GM12878 (cell line): Measurements from ENCODE around the gene TRPM8. TPM values are rescaled to one million over a fixed set of nuclear protein-coding genes. Genes with fewer than 3 reads are reported as not detected.

Experiments
- ATAC-seq: fragments of 200-7000 bp; cut with Tn5 transposase; 3 replicates; pipeline ENCODE4 v1.9.1; 2020; ENCODE audit warnings: mild to moderate bottlenecking, moderate library complexity
- BruUV-seq: library from RNA; stranded (reverse); fragments of 400-500 nt; replicated peaks from 2 replicates; lab custom pipeline; 2021; lab: Mats Ljungman, UMichigan
- CTCF ChIA-PET: fragments of 300-600 bp; sonication (Branson Sonifier 250); formaldehyde crosslinking; extraction: SDS; loops from one replicate; lab custom pipeline; 2021; ENCODE audit warnings: inconsistent platforms; lab: Yijun Ruan, JAX
- POLR2A ChIA-PET: fragments of 350-600 bp; formaldehyde crosslinking; extraction: SDS; loops from one replicate; lab custom pipeline; 2021; ENCODE audit warnings: inconsistent platforms; lab: Charles Lee
- RAD21 ChIA-PET: fragments of 300-600 bp; sonication (Branson Sonifier 250); formaldehyde crosslinking; loops from one replicate; lab custom pipeline; 2023; ENCODE audit warnings: antibody characterized with exemption; ENCODE audit not compliant: unreplicated experiment; lab: Charles Lee
- SMC1A ChIA-PET: fragments of 300-600 bp; sonication (Branson Sonifier 250); formaldehyde crosslinking; loops from one replicate; lab custom pipeline; 2023; ENCODE audit not compliant: unreplicated experiment, uncharacterized antibody; lab: Charles Lee
- DNase-seq: peaks from one replicate; pipeline ENCODE4 v3.0.0-alpha.2; 2011; ENCODE audit warnings: low read depth, low spot score
- FAIRE-seq: peaks from 3 replicates; lab custom pipeline; 2011; peaks lifted over from hg19 to GRCh38; lab: Jason Lieb, UNC
- H2AFZ ChIP-seq: 2 replicates; pipeline ENCODE4 v1.6.0; 2011; ENCODE audit warnings: low read depth, low read length, control low read depth; ENCODE audit not compliant: control insufficient read depth
- H3K27ac ChIP-seq: 2 replicates; pipeline ENCODE4 v1.5.1; 2011; ENCODE audit warnings: control low read depth; ENCODE audit not compliant: control insufficient read depth, insufficient read depth
- H3K27me3 ChIP-seq, 2 experiments: replicated peaks in 1 of 2; 2 replicates each; pipeline versions ENCODE4 v1.6.0 to v1.6.1; 2011; ENCODE audit warnings: low read length in 1 of 2; ENCODE audit not compliant: control insufficient read depth in 2 of 2, insufficient read depth in 2 of 2
- H3K36me3 ChIP-seq, 2 experiments: 2 replicates each; pipeline ENCODE4 v1.5.1; 2011; ENCODE audit warnings: low read length in 1 of 2; ENCODE audit not compliant: control insufficient read depth in 2 of 2, insufficient read depth in 2 of 2
- H3K4me1 ChIP-seq: 2 replicates; pipeline ENCODE4 v1.6.1; 2011; ENCODE audit warnings: mild to moderate bottlenecking, low read length, moderate library complexity, mixed read lengths; ENCODE audit not compliant: control insufficient read depth, insufficient read depth
- H3K4me2 ChIP-seq: 2 replicates; pipeline ENCODE4 v1.6.0; 2011; ENCODE audit warnings: control low read depth; ENCODE audit not compliant: control insufficient read depth, insufficient read depth
- H3K4me3 ChIP-seq: fragments of 200-600 bp; sonication (generic); 2 replicates; pipeline ENCODE4 v1.5.1; 2016
- H3K79me2 ChIP-seq: 2 replicates; pipeline ENCODE4 v1.6.0; 2011; ENCODE audit warnings: low read length; ENCODE audit not compliant: control insufficient read depth, insufficient read depth
- H3K9ac ChIP-seq: 2 replicates; pipeline ENCODE4 v1.8.0; 2011; ENCODE audit warnings: low read length, control low read depth, mixed read lengths; ENCODE audit not compliant: control insufficient read depth, insufficient read depth
- H3K9me3 ChIP-seq: replicated peaks from 3 replicates; pipeline ENCODE4 v1.5.1; 2011; ENCODE audit warnings: mild to moderate bottlenecking, low read length; ENCODE audit not compliant: control insufficient read depth, insufficient read depth
- H4K20me1 ChIP-seq: 2 replicates; pipeline ENCODE4 v1.6.0; 2011; ENCODE audit not compliant: control insufficient read depth, insufficient read depth
- FOXM1 ChIP-seq: IDR thresholded peaks from 2 replicates; pipeline ENCODE4 v1.6.1; 2012; ENCODE audit warnings: low read depth, mild to moderate bottlenecking, inconsistent platforms, low read length, moderate library complexity
- KDM1A ChIP-seq: fragments of 200-600 bp; sonication (generic); IDR thresholded peaks from 2 replicates; pipeline ENCODE4 v1.6.1; 2016; ENCODE audit warnings: borderline replicate concordance
- NFYA ChIP-seq: IDR thresholded peaks from 2 replicates; pipeline ENCODE4 v1.6.1; 2011; ENCODE audit warnings: low read depth, mild to moderate bottlenecking, low read length, improper control_type of control experiment, borderline replicate concordance
- RUNX3 ChIP-seq: IDR thresholded peaks from 2 replicates; pipeline ENCODE4 v1.6.1; 2012; ENCODE audit warnings: low read length, inconsistent platforms
- SIN3A ChIP-seq: IDR thresholded peaks from 2 replicates; pipeline ENCODE4 v1.6.1; 2012; ENCODE audit warnings: low read depth, low read length, improper control_type of control experiment
- SIX5 ChIP-seq: IDR thresholded peaks from 2 replicates; pipeline ENCODE4 v1.6.1; 2011; ENCODE audit warnings: mild to moderate bottlenecking, low read depth, low read length, moderate library complexity; ENCODE audit not compliant: severe bottlenecking
- SMARCA5 ChIP-seq: fragments of 450-650 bp; IDR thresholded peaks from 2 replicates; pipeline ENCODE4 v1.6.1; 2017; ENCODE audit warnings: mild to moderate bottlenecking
- TBL1XR1 ChIP-seq: IDR thresholded peaks from 2 replicates; pipeline ENCODE4 v1.6.1; 2012; ENCODE audit warnings: low read depth, low read length, improper control_type of control experiment
- TCF7 ChIP-seq: IDR thresholded peaks from 2 replicates; pipeline ENCODE4 v1.6.1; 2014; ENCODE audit warnings: antibody characterized with exemption, borderline replicate concordance
- WGBS: methylation state at CpG from one replicate; pipeline ENCODE4 v1.1.6; 2016; ENCODE audit warnings: low lambda C conversion rate; ENCODE audit not compliant: insufficient replicate concordance, insufficient coverage; ENCODE audit errors: missing lambda C conversion rate; 5-methylcytosine and 5-hydroxymethylcytosine counted together
- in situ Hi-C: fragments of 300-500 bp; cut with MboI; formaldehyde crosslinking; loops from 9 replicates; pipeline ENCODE4 v1.14.3; 2018; ENCODE audit warnings: mixed read lengths
- intact Hi-C: fragments of 100-400 bp; cut with micrococcal nuclease; formaldehyde crosslinking; loops from one replicate; pipeline ENCODE4 v1.14.2; 2022; ENCODE audit not compliant: unreplicated experiment
- polyA plus RNA-seq, 11 experiments: library from polyadenylated mRNA; depleted of rRNA in 4 of 11; unstranded in 6 of 11; stranded (reverse) in 5 of 11; fragments of >200 nt; fragmentation: Nextera tagmentation in 4 of 11; fragmentation: Illumina TruSeq in 1 of 11; extraction: Ambion mirVana in 4 of 11; extraction: Trizol in 1 of 11; gene quantifications; 1 replicate in 1 of 11; 2 replicates in 10 of 11; pipeline versions ENCODE4 v1.2.1 to v1.2.3, GENCODE V29; 2011 to 2016; ENCODE audit warnings: inconsistent platforms in 2 of 11, missing spikeins in 2 of 11, low read depth in 1 of 11
- total RNA-seq, 4 experiments: library from RNA; depleted of rRNA in 3 of 4; stranded (reverse); fragments of >200 nt in 3 of 4; fragmentation: Illumina TruSeq in 1 of 4; extraction: Trizol in 1 of 4; gene quantifications; 2 replicates each; pipeline versions ENCODE4 v1.2.1 to v1.2.3, GENCODE V29; 2013 to 2021
- TF ChIP-seq, protein P1 (sequence below): fragments of 450-650 bp; IDR thresholded peaks from 2 replicates; pipeline ENCODE4 v1.6.1; 2017; ENCODE audit warnings: borderline replicate concordance
- TF ChIP-seq, protein P2 (sequence below): IDR thresholded peaks from 2 replicates; pipeline ENCODE4 v1.6.1; 2012; ENCODE audit warnings: low read depth, low read length, improper control_type of control experiment
- TF ChIP-seq, protein P3 (sequence below): IDR thresholded peaks from 2 replicates; pipeline ENCODE4 v1.6.1; 2011; ENCODE audit warnings: low read depth, mild to moderate bottlenecking, low read length, moderate library complexity, borderline replicate concordance; ENCODE audit errors: extremely low read depth
- TF ChIP-seq, protein P4 (sequence below): fragments of 150-350 bp; IDR thresholded peaks from 2 replicates; pipeline ENCODE4 v1.6.1; 2014; ENCODE audit warnings: mild to moderate bottlenecking, low read depth, low read length
- TF ChIP-seq, protein P5 (sequence below): fragments of 450-650 bp; IDR thresholded peaks from 2 replicates; pipeline ENCODE4 v1.6.1; 2017; ENCODE audit warnings: mild to moderate bottlenecking, low read depth, inconsistent platforms; ENCODE audit not compliant: poor library complexity, severe bottlenecking
- TF ChIP-seq, protein P6 (sequence below): IDR thresholded peaks from 2 replicates; pipeline ENCODE4 v1.6.1; 2012; ENCODE audit warnings: mild to moderate bottlenecking, low read depth, low read length

TRPM8 gene
- total and polyA plus RNA-seq, 10 of the 15 experiments (the other 5 are each of a cell fraction or from before 2014, with no cell fraction given) = 3.9 TPM; not detected in 9

DNA sequence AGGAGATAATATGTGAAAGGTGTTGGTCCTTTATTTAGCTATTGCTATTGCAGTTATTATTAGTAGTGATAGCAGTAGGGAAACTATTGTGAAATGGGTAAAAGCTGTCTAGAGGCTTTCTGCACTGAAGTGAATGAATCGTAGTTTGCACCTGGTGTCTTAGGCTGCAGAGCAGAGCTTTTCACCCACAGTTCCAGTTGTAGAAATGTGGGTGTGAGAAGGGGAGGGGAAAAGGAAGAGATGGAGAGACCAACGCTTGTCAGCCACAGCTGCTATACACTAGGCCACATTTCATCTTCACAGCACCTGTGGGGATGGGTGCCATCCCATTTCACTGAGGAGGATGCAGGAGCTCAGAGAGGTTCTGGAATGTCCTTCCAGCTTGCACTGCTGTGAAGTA is 50.0 kb downstream of the TRPM8 start:
- H3K27me3 ChIP-seq = no peaks in the 10 kb centered on the region; a peak in 1 of 4 replicates
- ChIA-PET POLR2A (interaction anchor here (0.6 to 0.9 kb wide), 2 partner anchors 26 to 52 kb away, joined by 3 read pairs; no protein-coding TSS in a partner anchor), SMC1A (interaction anchor here (0.8 kb wide), 1 partner anchor 14 kb away, joined by 3 read pairs; no protein-coding TSS in a partner anchor), RAD21 (interaction anchor here (0.8 to 1.5 kb wide), 3 partner anchors 23 to 48 kb away, joined by 3 to 6 read pairs (median 3); no protein-coding TSS in a partner anchor), CTCF (interaction anchor here (0.6 to 1.0 kb wide), 3 partner anchors 14 to 1238 kb away, joined by 3 to 5 read pairs (median 3); no protein-coding TSS in a partner anchor)
- ATAC-seq (no peak; the same call in 2 of the 3 replicates), DNase-seq (no peak), FAIRE-seq (no peak)
- no peaks in the 10 kb centered on the region for H3K9me3 ChIP-seq
- BruUV-seq = no TSS peak
- no peak overlapping the region for H3K4me2 ChIP-seq
- H3K9ac ChIP-seq = no peak overlapping the region
- H4K20me1 ChIP-seq = no peaks in the 10 kb centered on the region
- no peak overlapping the region for H3K4me3 ChIP-seq
- no peak overlapping the region for H3K27ac ChIP-seq
- no peaks in the 10 kb centered on the region for H3K36me3 ChIP-seq
- H2AFZ ChIP-seq = no peak overlapping the region
- WGBS = 17% methylated on average over 2 of the region's 2 CpGs
- in situ Hi-C loops (no loop called here), intact Hi-C loops (no loop called here)
- no peaks in the 10 kb centered on the region for H3K4me1 ChIP-seq
- no peaks in the 10 kb centered on the region for H3K79me2 ChIP-seq
- TF ChIP-seq, protein P1, sequence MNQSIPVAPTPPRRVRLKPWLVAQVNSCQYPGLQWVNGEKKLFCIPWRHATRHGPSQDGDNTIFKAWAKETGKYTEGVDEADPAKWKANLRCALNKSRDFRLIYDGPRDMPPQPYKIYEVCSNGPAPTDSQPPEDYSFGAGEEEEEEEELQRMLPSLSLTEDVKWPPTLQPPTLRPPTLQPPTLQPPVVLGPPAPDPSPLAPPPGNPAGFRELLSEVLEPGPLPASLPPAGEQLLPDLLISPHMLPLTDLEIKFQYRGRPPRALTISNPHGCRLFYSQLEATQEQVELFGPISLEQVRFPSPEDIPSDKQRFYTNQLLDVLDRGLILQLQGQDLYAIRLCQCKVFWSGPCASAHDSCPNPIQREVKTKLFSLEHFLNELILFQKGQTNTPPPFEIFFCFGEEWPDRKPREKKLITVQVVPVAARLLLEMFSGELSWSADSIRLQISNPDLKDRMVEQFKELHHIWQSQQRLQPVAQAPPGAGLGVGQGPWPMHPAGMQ = no peak
- TF ChIP-seq, protein P2, sequence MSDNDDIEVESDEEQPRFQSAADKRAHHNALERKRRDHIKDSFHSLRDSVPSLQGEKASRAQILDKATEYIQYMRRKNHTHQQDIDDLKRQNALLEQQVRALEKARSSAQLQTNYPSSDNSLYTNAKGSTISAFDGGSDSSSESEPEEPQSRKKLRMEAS = no peak
- TF ChIP-seq SIN3A = no peak
- TF ChIP-seq, protein P3, sequence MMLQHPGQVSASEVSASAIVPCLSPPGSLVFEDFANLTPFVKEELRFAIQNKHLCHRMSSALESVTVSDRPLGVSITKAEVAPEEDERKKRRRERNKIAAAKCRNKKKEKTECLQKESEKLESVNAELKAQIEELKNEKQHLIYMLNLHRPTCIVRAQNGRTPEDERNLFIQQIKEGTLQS = no peak
- no peak for TF ChIP-seq TCF7
- no peak for TF ChIP-seq SMARCA5
- TF ChIP-seq TBL1XR1 = no peak
- TF ChIP-seq, protein P4, sequence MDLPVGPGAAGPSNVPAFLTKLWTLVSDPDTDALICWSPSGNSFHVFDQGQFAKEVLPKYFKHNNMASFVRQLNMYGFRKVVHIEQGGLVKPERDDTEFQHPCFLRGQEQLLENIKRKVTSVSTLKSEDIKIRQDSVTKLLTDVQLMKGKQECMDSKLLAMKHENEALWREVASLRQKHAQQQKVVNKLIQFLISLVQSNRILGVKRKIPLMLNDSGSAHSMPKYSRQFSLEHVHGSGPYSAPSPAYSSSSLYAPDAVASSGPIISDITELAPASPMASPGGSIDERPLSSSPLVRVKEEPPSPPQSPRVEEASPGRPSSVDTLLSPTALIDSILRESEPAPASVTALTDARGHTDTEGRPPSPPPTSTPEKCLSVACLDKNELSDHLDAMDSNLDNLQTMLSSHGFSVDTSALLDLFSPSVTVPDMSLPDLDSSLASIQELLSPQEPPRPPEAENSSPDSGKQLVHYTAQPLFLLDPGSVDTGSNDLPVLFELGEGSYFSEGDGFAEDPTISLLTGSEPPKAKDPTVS = no peak
- TF ChIP-seq NFYA = no peak
- TF ChIP-seq RUNX3 = no peak
- TF ChIP-seq SIX5 = no peak
- TF ChIP-seq, protein P5, sequence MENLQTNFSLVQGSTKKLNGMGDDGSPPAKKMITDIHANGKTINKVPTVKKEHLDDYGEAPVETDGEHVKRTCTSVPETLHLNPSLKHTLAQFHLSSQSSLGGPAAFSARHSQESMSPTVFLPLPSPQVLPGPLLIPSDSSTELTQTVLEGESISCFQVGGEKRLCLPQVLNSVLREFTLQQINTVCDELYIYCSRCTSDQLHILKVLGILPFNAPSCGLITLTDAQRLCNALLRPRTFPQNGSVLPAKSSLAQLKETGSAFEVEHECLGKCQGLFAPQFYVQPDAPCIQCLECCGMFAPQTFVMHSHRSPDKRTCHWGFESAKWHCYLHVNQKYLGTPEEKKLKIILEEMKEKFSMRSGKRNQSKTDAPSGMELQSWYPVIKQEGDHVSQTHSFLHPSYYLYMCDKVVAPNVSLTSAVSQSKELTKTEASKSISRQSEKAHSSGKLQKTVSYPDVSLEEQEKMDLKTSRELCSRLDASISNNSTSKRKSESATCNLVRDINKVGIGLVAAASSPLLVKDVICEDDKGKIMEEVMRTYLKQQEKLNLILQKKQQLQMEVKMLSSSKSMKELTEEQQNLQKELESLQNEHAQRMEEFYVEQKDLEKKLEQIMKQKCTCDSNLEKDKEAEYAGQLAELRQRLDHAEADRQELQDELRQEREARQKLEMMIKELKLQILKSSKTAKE = no peak
- TF ChIP-seq FOXM1 = no peak
- no peak for TF ChIP-seq KDM1A
- TF ChIP-seq, protein P6, sequence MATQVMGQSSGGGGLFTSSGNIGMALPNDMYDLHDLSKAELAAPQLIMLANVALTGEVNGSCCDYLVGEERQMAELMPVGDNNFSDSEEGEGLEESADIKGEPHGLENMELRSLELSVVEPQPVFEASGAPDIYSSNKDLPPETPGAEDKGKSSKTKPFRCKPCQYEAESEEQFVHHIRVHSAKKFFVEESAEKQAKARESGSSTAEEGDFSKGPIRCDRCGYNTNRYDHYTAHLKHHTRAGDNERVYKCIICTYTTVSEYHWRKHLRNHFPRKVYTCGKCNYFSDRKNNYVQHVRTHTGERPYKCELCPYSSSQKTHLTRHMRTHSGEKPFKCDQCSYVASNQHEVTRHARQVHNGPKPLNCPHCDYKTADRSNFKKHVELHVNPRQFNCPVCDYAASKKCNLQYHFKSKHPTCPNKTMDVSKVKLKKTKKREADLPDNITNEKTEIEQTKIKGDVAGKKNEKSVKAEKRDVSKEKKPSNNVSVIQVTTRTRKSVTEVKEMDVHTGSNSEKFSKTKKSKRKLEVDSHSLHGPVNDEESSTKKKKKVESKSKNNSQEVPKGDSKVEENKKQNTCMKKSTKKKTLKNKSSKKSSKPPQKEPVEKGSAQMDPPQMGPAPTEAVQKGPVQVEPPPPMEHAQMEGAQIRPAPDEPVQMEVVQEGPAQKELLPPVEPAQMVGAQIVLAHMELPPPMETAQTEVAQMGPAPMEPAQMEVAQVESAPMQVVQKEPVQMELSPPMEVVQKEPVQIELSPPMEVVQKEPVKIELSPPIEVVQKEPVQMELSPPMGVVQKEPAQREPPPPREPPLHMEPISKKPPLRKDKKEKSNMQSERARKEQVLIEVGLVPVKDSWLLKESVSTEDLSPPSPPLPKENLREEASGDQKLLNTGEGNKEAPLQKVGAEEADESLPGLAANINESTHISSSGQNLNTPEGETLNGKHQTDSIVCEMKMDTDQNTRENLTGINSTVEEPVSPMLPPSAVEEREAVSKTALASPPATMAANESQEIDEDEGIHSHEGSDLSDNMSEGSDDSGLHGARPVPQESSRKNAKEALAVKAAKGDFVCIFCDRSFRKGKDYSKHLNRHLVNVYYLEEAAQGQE = no peak
